GM12878 (cell line): ENCODE data around the gene TET1. TPM values are rescaled to one million over a fixed set of nuclear protein-coding genes. Genes with fewer than 3 reads are reported as not detected.

Source experiments
- ATAC-seq: fragments of 200-7000 bp; cut with Tn5 transposase; 3 replicates; pipeline ENCODE4 v1.9.1; 2020; ENCODE audit warnings: mild to moderate bottlenecking, moderate library complexity
- BruUV-seq: library from RNA; stranded (reverse); fragments of 400-500 nt; replicated peaks from 2 replicates; lab custom pipeline; 2021; lab: Mats Ljungman, UMichigan
- CTCF ChIA-PET: fragments of 300-600 bp; sonication (Branson Sonifier 250); formaldehyde crosslinking; extraction: SDS; loops from one replicate; lab custom pipeline; 2021; ENCODE audit warnings: inconsistent platforms; lab: Yijun Ruan, JAX
- POLR2A ChIA-PET: fragments of 350-600 bp; formaldehyde crosslinking; extraction: SDS; loops from one replicate; lab custom pipeline; 2021; ENCODE audit warnings: inconsistent platforms; lab: Charles Lee
- RAD21 ChIA-PET: fragments of 300-600 bp; sonication (Branson Sonifier 250); formaldehyde crosslinking; loops from one replicate; lab custom pipeline; 2023; ENCODE audit warnings: antibody characterized with exemption; ENCODE audit not compliant: unreplicated experiment; lab: Charles Lee
- SMC1A ChIA-PET: fragments of 300-600 bp; sonication (Branson Sonifier 250); formaldehyde crosslinking; loops from one replicate; lab custom pipeline; 2023; ENCODE audit not compliant: unreplicated experiment, uncharacterized antibody; lab: Charles Lee
- DNase-seq: peaks from one replicate; pipeline ENCODE4 v3.0.0-alpha.2; 2011; ENCODE audit warnings: low read depth, low spot score
- FAIRE-seq: peaks from 3 replicates; lab custom pipeline; 2011; peaks lifted over from hg19 to GRCh38; lab: Jason Lieb, UNC
- H2AFZ ChIP-seq: 2 replicates; pipeline ENCODE4 v1.6.0; 2011; ENCODE audit warnings: low read depth, low read length, control low read depth; ENCODE audit not compliant: control insufficient read depth
- H3K27ac ChIP-seq: 2 replicates; pipeline ENCODE4 v1.5.1; 2011; ENCODE audit warnings: control low read depth; ENCODE audit not compliant: control insufficient read depth, insufficient read depth
- H3K27me3 ChIP-seq, 2 experiments: replicated peaks in 1 of 2; 2 replicates each; pipeline versions ENCODE4 v1.6.0 to v1.6.1; 2011; ENCODE audit warnings: low read length in 1 of 2; ENCODE audit not compliant: control insufficient read depth in 2 of 2, insufficient read depth in 2 of 2
- H3K36me3 ChIP-seq, 2 experiments: 2 replicates each; pipeline ENCODE4 v1.5.1; 2011; ENCODE audit warnings: low read length in 1 of 2; ENCODE audit not compliant: control insufficient read depth in 2 of 2, insufficient read depth in 2 of 2
- H3K4me1 ChIP-seq: 2 replicates; pipeline ENCODE4 v1.6.1; 2011; ENCODE audit warnings: mild to moderate bottlenecking, low read length, moderate library complexity, mixed read lengths; ENCODE audit not compliant: control insufficient read depth, insufficient read depth
- H3K4me2 ChIP-seq: 2 replicates; pipeline ENCODE4 v1.6.0; 2011; ENCODE audit warnings: control low read depth; ENCODE audit not compliant: control insufficient read depth, insufficient read depth
- H3K4me3 ChIP-seq: fragments of 200-600 bp; sonication (generic); 2 replicates; pipeline ENCODE4 v1.5.1; 2016
- H3K79me2 ChIP-seq: 2 replicates; pipeline ENCODE4 v1.6.0; 2011; ENCODE audit warnings: low read length; ENCODE audit not compliant: control insufficient read depth, insufficient read depth
- H3K9ac ChIP-seq: 2 replicates; pipeline ENCODE4 v1.8.0; 2011; ENCODE audit warnings: low read length, control low read depth, mixed read lengths; ENCODE audit not compliant: control insufficient read depth, insufficient read depth
- H3K9me3 ChIP-seq: replicated peaks from 3 replicates; pipeline ENCODE4 v1.5.1; 2011; ENCODE audit warnings: mild to moderate bottlenecking, low read length; ENCODE audit not compliant: control insufficient read depth, insufficient read depth
- H4K20me1 ChIP-seq: 2 replicates; pipeline ENCODE4 v1.6.0; 2011; ENCODE audit not compliant: control insufficient read depth, insufficient read depth
- BRCA1 ChIP-seq: IDR thresholded peaks from 2 replicates; pipeline ENCODE4 v1.6.1; 2011; ENCODE audit warnings: low read depth, low read length, improper control_type of control experiment
- CREM ChIP-seq: IDR thresholded peaks from 2 replicates; pipeline ENCODE4 v1.6.1; 2014; ENCODE audit warnings: antibody characterized with exemption, low read depth
- KAT2A ChIP-seq: conservative IDR thresholded peaks from 2 replicates; pipeline ENCODE4 v1.6.1; 2011; ENCODE audit warnings: low read depth, low read length; ENCODE audit not compliant: control insufficient read depth
- MTA3 ChIP-seq: IDR thresholded peaks from 2 replicates; pipeline ENCODE4 v1.6.1; 2012; ENCODE audit warnings: low read length, inconsistent platforms, borderline replicate concordance
- NFYB ChIP-seq: IDR thresholded peaks from 2 replicates; pipeline ENCODE4 v1.6.1; 2011; ENCODE audit warnings: low read depth, mild to moderate bottlenecking, low read length, improper control_type of control experiment, moderate library complexity; ENCODE audit not compliant: insufficient read depth
- PRDM15 ChIP-seq: fragments of 450-650 bp; formaldehyde crosslinking; IDR thresholded peaks from 2 replicates; pipeline ENCODE4 v1.4.0; 2020; ENCODE audit warnings: mild to moderate bottlenecking, moderate library complexity
- RELA ChIP-seq: fragments of 450-650 bp; IDR thresholded peaks from 2 replicates; pipeline ENCODE4 v1.8.0; 2014; ENCODE audit warnings: borderline replicate concordance; ENCODE audit not compliant: partially characterized antibody
- SREBF1 ChIP-seq: IDR thresholded peaks from 2 replicates; pipeline ENCODE4 v1.6.1; 2012; ENCODE audit warnings: mild to moderate bottlenecking, low read length
- STAT1 ChIP-seq: fragments of 450-650 bp; conservative IDR thresholded peaks from 2 replicates; pipeline ENCODE4 v1.6.1; 2014; ENCODE audit warnings: antibody characterized with exemption, mild to moderate bottlenecking
- STAT3 ChIP-seq: IDR thresholded peaks from 2 replicates; pipeline ENCODE4 v1.6.1; 2011; ENCODE audit warnings: low read depth, low read length, improper control_type of control experiment
- TAF1 ChIP-seq: IDR thresholded peaks from 2 replicates; pipeline ENCODE4 v1.6.1; 2011; ENCODE audit warnings: mild to moderate bottlenecking, low read depth, low read length, borderline replicate concordance
- USF2 ChIP-seq: IDR thresholded peaks from 2 replicates; pipeline ENCODE4 v1.6.1; 2011; ENCODE audit warnings: low read depth, low read length, improper control_type of control experiment, borderline replicate concordance
- WGBS: methylation state at CpG from one replicate; pipeline ENCODE4 v1.1.6; 2016; ENCODE audit warnings: low lambda C conversion rate; ENCODE audit not compliant: insufficient replicate concordance, insufficient coverage; ENCODE audit errors: missing lambda C conversion rate; 5-methylcytosine and 5-hydroxymethylcytosine counted together
- in situ Hi-C: fragments of 300-500 bp; cut with MboI; formaldehyde crosslinking; loops from 9 replicates; pipeline ENCODE4 v1.14.3; 2018; ENCODE audit warnings: mixed read lengths
- intact Hi-C: fragments of 100-400 bp; cut with micrococcal nuclease; formaldehyde crosslinking; loops from one replicate; pipeline ENCODE4 v1.14.2; 2022; ENCODE audit not compliant: unreplicated experiment
- polyA plus RNA-seq, 11 experiments: library from polyadenylated mRNA; depleted of rRNA in 4 of 11; unstranded in 6 of 11; stranded (reverse) in 5 of 11; fragments of >200 nt; fragmentation: Nextera tagmentation in 4 of 11; fragmentation: Illumina TruSeq in 1 of 11; extraction: Ambion mirVana in 4 of 11; extraction: Trizol in 1 of 11; gene quantifications; 1 replicate in 1 of 11; 2 replicates in 10 of 11; pipeline versions ENCODE4 v1.2.1 to v1.2.3, GENCODE V29; 2011 to 2016; ENCODE audit warnings: inconsistent platforms in 2 of 11, missing spikeins in 2 of 11, low read depth in 1 of 11
- total RNA-seq, 4 experiments: library from RNA; depleted of rRNA in 3 of 4; stranded (reverse); fragments of >200 nt in 3 of 4; fragmentation: Illumina TruSeq in 1 of 4; extraction: Trizol in 1 of 4; gene quantifications; 2 replicates each; pipeline versions ENCODE4 v1.2.1 to v1.2.3, GENCODE V29; 2013 to 2021
- TF ChIP-seq, protein P1 (sequence below): IDR thresholded peaks from 2 replicates; pipeline ENCODE4 v1.6.1; 2012; ENCODE audit warnings: low read depth, low read length, improper control_type of control experiment
- TF ChIP-seq, protein P2 (sequence below): IDR thresholded peaks from 2 replicates; pipeline ENCODE4 v1.6.1; 2012; ENCODE audit warnings: low read length, inconsistent platforms

Gene TET1
- total and polyA plus RNA-seq, 10 of the 15 experiments (the other 5 are each of a cell fraction or from before 2014, with no cell fraction given), result 0.22 to 1.4 (median 0.60) TPM

- WGBS, result 93% methylated on average over 4 of the region's 4 CpGs
- Histone ChIP-seq H3K4me3 (no peak overlapping the region), H3K79me2 (no peaks in the 10 kb centered on the region), H4K20me1 (no peaks in the 10 kb centered on the region)
- SMC1A ChIA-PET, result interaction anchor here (0.5 kb wide), 1 partner anchor 41 kb away, joined by 3 read pairs; no protein-coding TSS in a partner anchor
- ATAC-seq, result no peak
- RAD21 ChIA-PET, result no interaction called here
- BruUV-seq, result no TSS peak
- TF ChIP-seq, protein P1, sequence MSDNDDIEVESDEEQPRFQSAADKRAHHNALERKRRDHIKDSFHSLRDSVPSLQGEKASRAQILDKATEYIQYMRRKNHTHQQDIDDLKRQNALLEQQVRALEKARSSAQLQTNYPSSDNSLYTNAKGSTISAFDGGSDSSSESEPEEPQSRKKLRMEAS, result no peak
- TF ChIP-seq NFYB (no peak), CREM (no peak), MTA3 (no peak), PRDM15 (CRISPR knock-in tag) (no peak), STAT1 (no peak), USF2 (no peak), BRCA1 (no peak), RELA (no peak), KAT2A (no peak), TAF1 (no peak), SREBF1 (no peak), STAT3 (no peak)
- TF ChIP-seq, protein P2, sequence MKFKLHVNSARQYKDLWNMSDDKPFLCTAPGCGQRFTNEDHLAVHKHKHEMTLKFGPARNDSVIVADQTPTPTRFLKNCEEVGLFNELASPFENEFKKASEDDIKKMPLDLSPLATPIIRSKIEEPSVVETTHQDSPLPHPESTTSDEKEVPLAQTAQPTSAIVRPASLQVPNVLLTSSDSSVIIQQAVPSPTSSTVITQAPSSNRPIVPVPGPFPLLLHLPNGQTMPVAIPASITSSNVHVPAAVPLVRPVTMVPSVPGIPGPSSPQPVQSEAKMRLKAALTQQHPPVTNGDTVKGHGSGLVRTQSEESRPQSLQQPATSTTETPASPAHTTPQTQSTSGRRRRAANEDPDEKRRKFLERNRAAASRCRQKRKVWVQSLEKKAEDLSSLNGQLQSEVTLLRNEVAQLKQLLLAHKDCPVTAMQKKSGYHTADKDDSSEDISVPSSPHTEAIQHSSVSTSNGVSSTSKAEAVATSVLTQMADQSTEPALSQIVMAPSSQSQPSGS, result no peak
- TF ChIP-seq, all 136 proteins: peak for 0
- Histone ChIP-seq H2AFZ (no peak overlapping the region), H3K4me2 (no peak overlapping the region), H3K36me3 (no peaks in the 10 kb centered on the region), H3K4me1 (no peaks in the 10 kb centered on the region), H3K9ac (no peak overlapping the region), H3K27me3 (no peaks in the 10 kb centered on the region), H3K27ac (no peak overlapping the region), H3K9me3 (no peaks in the 10 kb centered on the region)
- FAIRE-seq, result no peak
- no peak for DNase-seq
- intact Hi-C loops, result no loop called here
- POLR2A ChIA-PET, result no interaction called here
- in situ Hi-C loops, result no loop called here
- CTCF ChIA-PET, result no interaction called here
Measured at GRCh38 chr10:68633816-68634466, 73.8 kb downstream of the TET1 start.
